Measurements from ENCODE around the gene PDE4DIP.
"Not testable (repeated sequence)": the region's sequence is repeated elsewhere in the genome, so short reads cannot be mapped to it uniquely, and the experiment has no call there.

PDE4DIP gene

GRCh38 chr1:148952253-148952937, 108.2 kb downstream of the PDE4DIP start:
- Histone ChIP-seq H3K9ac (ENCODE audit: low read depth in 1 of 2, low read length in 2 of 2) (peak overlapping the region; percentile 4 to 69), H3K4me3 (ENCODE audit: low read depth in 1 of 2, low read length in 2 of 2) (peak overlapping the region; percentile 65 to 84)
- H3K9me3 ChIP-seq (ENCODE audit: control insufficient read depth in 1 of 2, low read length in 2 of 2); H3K27ac ChIP-seq (ENCODE audit: low read depth, low read length); H3K27me3 ChIP-seq (ENCODE audit: control insufficient read depth in 1 of 2, insufficient read depth in 2 of 2, low read length in 2 of 2); H3K4me1 ChIP-seq (ENCODE audit: control insufficient read depth in 1 of 2, insufficient read depth in 2 of 2, low read length in 2 of 2); H3K36me3 ChIP-seq (ENCODE audit: control insufficient read depth in 1 of 2, insufficient read depth in 2 of 2, low read length in 2 of 2): not testable (repeated sequence)

- peak overlapping the region; percentile 4 to 69 for H3K9ac ChIP-seq (ENCODE audit: low read depth in 1 of 2, low read length in 2 of 2)
- H3K9me3 ChIP-seq (ENCODE audit: control insufficient read depth in 1 of 2, low read length in 2 of 2); H3K36me3 ChIP-seq (ENCODE audit: control insufficient read depth in 1 of 2, insufficient read depth in 2 of 2, low read length in 2 of 2); H3K4me1 ChIP-seq (ENCODE audit: control insufficient read depth in 1 of 2, insufficient read depth in 2 of 2, low read length in 2 of 2); H3K27me3 ChIP-seq (ENCODE audit: control insufficient read depth in 1 of 2, insufficient read depth in 2 of 2, low read length in 2 of 2); H3K27ac ChIP-seq (ENCODE audit: low read depth, low read length): not testable (repeated sequence)
- H3K4me3 ChIP-seq (ENCODE audit: low read depth in 1 of 2, low read length in 2 of 2) = peak overlapping the region; percentile 65 to 84
Observed at GRCh38 chr1:148952938-148953616, 108.8 kb downstream of the PDE4DIP start.

- not testable (repeated sequence) for H3K9me3 ChIP-seq (ENCODE audit: control insufficient read depth in 1 of 2, low read length in 2 of 2); H3K4me1 ChIP-seq (ENCODE audit: control insufficient read depth in 1 of 2, insufficient read depth in 2 of 2, low read length in 2 of 2); H3K9ac ChIP-seq (ENCODE audit: low read depth in 1 of 2, low read length in 2 of 2); H3K27ac ChIP-seq (ENCODE audit: low read depth, low read length); H3K36me3 ChIP-seq (ENCODE audit: control insufficient read depth in 1 of 2, insufficient read depth in 2 of 2, low read length in 2 of 2); H3K27me3 ChIP-seq (ENCODE audit: control insufficient read depth in 1 of 2, insufficient read depth in 2 of 2, low read length in 2 of 2)
- peak overlapping the region; percentile 47 to 61 for H3K4me3 ChIP-seq (ENCODE audit: low read depth in 1 of 2, low read length in 2 of 2)
Observed at GRCh38 chr1:148953730-148954129, 109.5 kb downstream of the PDE4DIP start.

GRCh38 chr1:148958343-148958742, 114.1 kb downstream of the PDE4DIP start:
- not testable (repeated sequence) for H3K27ac ChIP-seq (ENCODE audit: low read depth, low read length); H3K27me3 ChIP-seq (ENCODE audit: control insufficient read depth in 1 of 2, insufficient read depth in 2 of 2, low read length in 2 of 2); H3K36me3 ChIP-seq (ENCODE audit: control insufficient read depth in 1 of 2, insufficient read depth in 2 of 2, low read length in 2 of 2); H3K9me3 ChIP-seq (ENCODE audit: control insufficient read depth in 1 of 2, low read length in 2 of 2); H3K4me3 ChIP-seq (ENCODE audit: low read depth in 1 of 2, low read length in 2 of 2); H3K4me1 ChIP-seq (ENCODE audit: control insufficient read depth in 1 of 2, insufficient read depth in 2 of 2, low read length in 2 of 2); H3K9ac ChIP-seq (ENCODE audit: low read depth in 1 of 2, low read length in 2 of 2)

- not testable (repeated sequence) for H3K4me3 ChIP-seq (ENCODE audit: low read depth in 1 of 2, low read length in 2 of 2); H3K36me3 ChIP-seq (ENCODE audit: control insufficient read depth in 1 of 2, insufficient read depth in 2 of 2, low read length in 2 of 2); H3K27me3 ChIP-seq (ENCODE audit: control insufficient read depth in 1 of 2, insufficient read depth in 2 of 2, low read length in 2 of 2); H3K4me1 ChIP-seq (ENCODE audit: control insufficient read depth in 1 of 2, insufficient read depth in 2 of 2, low read length in 2 of 2); H3K9ac ChIP-seq (ENCODE audit: low read depth in 1 of 2, low read length in 2 of 2); H3K9me3 ChIP-seq (ENCODE audit: control insufficient read depth in 1 of 2, low read length in 2 of 2); H3K27ac ChIP-seq (ENCODE audit: low read depth, low read length)
Observed at GRCh38 chr1:148960212-148961000, 116.2 kb downstream of the PDE4DIP start.

GRCh38 chr1:148962127-148962857, 118.1 kb downstream of the PDE4DIP start:
- not testable (repeated sequence) for H3K27ac ChIP-seq (ENCODE audit: low read depth, low read length); H3K9ac ChIP-seq (ENCODE audit: low read depth in 1 of 2, low read length in 2 of 2); H3K36me3 ChIP-seq (ENCODE audit: control insufficient read depth in 1 of 2, insufficient read depth in 2 of 2, low read length in 2 of 2); H3K4me3 ChIP-seq (ENCODE audit: low read depth in 1 of 2, low read length in 2 of 2); H3K4me1 ChIP-seq (ENCODE audit: control insufficient read depth in 1 of 2, insufficient read depth in 2 of 2, low read length in 2 of 2); H3K27me3 ChIP-seq (ENCODE audit: control insufficient read depth in 1 of 2, insufficient read depth in 2 of 2, low read length in 2 of 2); H3K9me3 ChIP-seq (ENCODE audit: control insufficient read depth in 1 of 2, low read length in 2 of 2)

GRCh38 chr1:148966084-148966483, 121.9 kb downstream of the PDE4DIP start:
- H3K9me3 ChIP-seq (ENCODE audit: control insufficient read depth in 1 of 2, low read length in 2 of 2); H3K36me3 ChIP-seq (ENCODE audit: control insufficient read depth in 1 of 2, insufficient read depth in 2 of 2, low read length in 2 of 2); H3K27me3 ChIP-seq (ENCODE audit: control insufficient read depth in 1 of 2, insufficient read depth in 2 of 2, low read length in 2 of 2); H3K9ac ChIP-seq (ENCODE audit: low read depth in 1 of 2, low read length in 2 of 2); H3K4me1 ChIP-seq (ENCODE audit: control insufficient read depth in 1 of 2, insufficient read depth in 2 of 2, low read length in 2 of 2); H3K27ac ChIP-seq (ENCODE audit: low read depth, low read length); H3K4me3 ChIP-seq (ENCODE audit: low read depth in 1 of 2, low read length in 2 of 2): not testable (repeated sequence)

GRCh38 chr1:148967580-148967979, 123.4 kb downstream of the PDE4DIP start:
- H3K27ac ChIP-seq (ENCODE audit: low read depth, low read length); H3K36me3 ChIP-seq (ENCODE audit: control insufficient read depth in 1 of 2, insufficient read depth in 2 of 2, low read length in 2 of 2); H3K27me3 ChIP-seq (ENCODE audit: control insufficient read depth in 1 of 2, insufficient read depth in 2 of 2, low read length in 2 of 2); H3K4me3 ChIP-seq (ENCODE audit: low read depth in 1 of 2, low read length in 2 of 2); H3K9ac ChIP-seq (ENCODE audit: low read depth in 1 of 2, low read length in 2 of 2); H3K4me1 ChIP-seq (ENCODE audit: control insufficient read depth in 1 of 2, insufficient read depth in 2 of 2, low read length in 2 of 2); H3K9me3 ChIP-seq (ENCODE audit: control insufficient read depth in 1 of 2, low read length in 2 of 2): not testable (repeated sequence)

- not testable (repeated sequence) for H3K27me3 ChIP-seq (ENCODE audit: control insufficient read depth in 1 of 2, insufficient read depth in 2 of 2, low read length in 2 of 2); H3K9ac ChIP-seq (ENCODE audit: low read depth in 1 of 2, low read length in 2 of 2); H3K4me1 ChIP-seq (ENCODE audit: control insufficient read depth in 1 of 2, insufficient read depth in 2 of 2, low read length in 2 of 2); H3K27ac ChIP-seq (ENCODE audit: low read depth, low read length); H3K9me3 ChIP-seq (ENCODE audit: control insufficient read depth in 1 of 2, low read length in 2 of 2); H3K36me3 ChIP-seq (ENCODE audit: control insufficient read depth in 1 of 2, insufficient read depth in 2 of 2, low read length in 2 of 2); H3K4me3 ChIP-seq (ENCODE audit: low read depth in 1 of 2, low read length in 2 of 2)
Observed at GRCh38 chr1:148968682-148969081, 124.5 kb downstream of the PDE4DIP start.

- not testable (repeated sequence) for H3K9me3 ChIP-seq (ENCODE audit: control insufficient read depth in 1 of 2, low read length in 2 of 2); H3K4me3 ChIP-seq (ENCODE audit: low read depth in 1 of 2, low read length in 2 of 2); H3K27ac ChIP-seq (ENCODE audit: low read depth, low read length); H3K9ac ChIP-seq (ENCODE audit: low read depth in 1 of 2, low read length in 2 of 2); H3K36me3 ChIP-seq (ENCODE audit: control insufficient read depth in 1 of 2, insufficient read depth in 2 of 2, low read length in 2 of 2); H3K4me1 ChIP-seq (ENCODE audit: control insufficient read depth in 1 of 2, insufficient read depth in 2 of 2, low read length in 2 of 2); H3K27me3 ChIP-seq (ENCODE audit: control insufficient read depth in 1 of 2, insufficient read depth in 2 of 2, low read length in 2 of 2)
Observed at GRCh38 chr1:148969126-148969525, 124.9 kb downstream of the PDE4DIP start.

All from duodenal mucosa (tissue), 2 donors.